ENCODE results near the gene SLC5A10. TPM values are rescaled to one million over a fixed set of nuclear protein-coding genes. Genes with fewer than 3 reads are reported as not detected.
"Not testable (repeated sequence)": the region's sequence is repeated elsewhere in the genome, so short reads cannot be mapped to it uniquely, and the experiment has no call there.

SLC5A10 gene
- total RNA-seq, 1 experiment from 2014 or later = not detected

GRCh38 chr17:19055447-19055846 lies 103.5 kb downstream of the SLC5A10 start:
- not testable (repeated sequence) for H3K4ac ChIP-seq (ENCODE audit: low read depth, low read length); H3K9me3 ChIP-seq (ENCODE audit: control insufficient read depth, low read depth, low read length); H3K79me1 ChIP-seq (ENCODE audit: insufficient read depth, low read depth, low read length, poor library complexity, severe bottlenecking); H3K18ac ChIP-seq (ENCODE audit: insufficient read length, low read depth, low read length); H3K4me3 Mint-ChIP-seq; H3K23me2 ChIP-seq (ENCODE audit: insufficient read length, low read depth, low read length, poor library complexity, severe bottlenecking); H4K20me1 ChIP-seq (ENCODE audit: control insufficient read depth, insufficient read depth, insufficient read length); H3K56ac ChIP-seq (ENCODE audit: insufficient read length, low read depth, low read length); H3K4me1 ChIP-seq (ENCODE audit: insufficient read depth, low read length); H3K23ac ChIP-seq (ENCODE audit: insufficient read length, low read depth, low read length); H3K4me1 Mint-ChIP-seq; H2BK12ac ChIP-seq (ENCODE audit: insufficient read length, low read depth, low read length); H3K14ac ChIP-seq (ENCODE audit: insufficient read depth, low read length); H2AK5ac ChIP-seq (ENCODE audit: insufficient read length, low read length); H3K36me3 Mint-ChIP-seq (ENCODE audit: insufficient read depth in 1 of 3, low read depth in 3 of 3); H3K79me2 ChIP-seq (ENCODE audit: insufficient read depth, low read length); H2BK120ac ChIP-seq (ENCODE audit: low read depth, low read length, poor library complexity, severe bottlenecking); H3K27me3 Mint-ChIP-seq (ENCODE audit: low read depth); H4K5ac ChIP-seq (ENCODE audit: insufficient read length, low read depth, low read length); H3K27ac Mint-ChIP-seq; H2BK5ac ChIP-seq (ENCODE audit: insufficient read length, low read length); H2AFZ ChIP-seq (ENCODE audit: low read length); H4K91ac ChIP-seq (ENCODE audit: insufficient read length, low read depth, low read length); DNase-seq; H3T11ph ChIP-seq (ENCODE audit: low read length); H3K9me3 Mint-ChIP-seq; H4K8ac ChIP-seq (replicated peaks; ENCODE audit: insufficient read length, low read depth, low read length); H3K9ac ChIP-seq (ENCODE audit: extremely low read depth, insufficient read length, low read length); H3K27ac ChIP-seq (ENCODE audit: insufficient read length, low read depth, low read length); H2BK20ac ChIP-seq (ENCODE audit: low read depth, low read length, poor library complexity, severe bottlenecking); H2BK15ac ChIP-seq (ENCODE audit: low read depth, low read length); H3K27me3 ChIP-seq (ENCODE audit: insufficient read depth, low read length); H3K4me2 ChIP-seq (ENCODE audit: insufficient read depth, insufficient read length, low read length)
- no CpG with 5 or more reads among the region's 12 CpGs for WGBS (ENCODE audit: extremely low coverage, insufficient read length, low lambda C conversion rate)

GRCh38 chr17:19062009-19062717 lies 110.2 kb downstream of the SLC5A10 start:
- H3K27ac Mint-ChIP-seq; H3K23ac ChIP-seq (ENCODE audit: insufficient read length, low read depth, low read length); H3K27me3 Mint-ChIP-seq (ENCODE audit: low read depth): not testable (repeated sequence)

More at GRCh38 chr17:19062009-19062717, 110.2 kb downstream of the SLC5A10 start:
- H2BK5ac ChIP-seq (ENCODE audit: insufficient read length, low read length); H3K4me1 Mint-ChIP-seq; H2AFZ ChIP-seq (ENCODE audit: low read length); H3K56ac ChIP-seq (ENCODE audit: insufficient read length, low read depth, low read length); H3K79me1 ChIP-seq (ENCODE audit: insufficient read depth, low read depth, low read length, poor library complexity, severe bottlenecking); H3K14ac ChIP-seq (ENCODE audit: insufficient read depth, low read length); H4K8ac ChIP-seq (replicated peaks; ENCODE audit: insufficient read length, low read depth, low read length); H3K4me3 Mint-ChIP-seq; H3K9me3 Mint-ChIP-seq; H2BK15ac ChIP-seq (ENCODE audit: low read depth, low read length); H3K9ac ChIP-seq (ENCODE audit: extremely low read depth, insufficient read length, low read length); H3K23me2 ChIP-seq (ENCODE audit: insufficient read length, low read depth, low read length, poor library complexity, severe bottlenecking); H3K9me3 ChIP-seq (ENCODE audit: control insufficient read depth, low read depth, low read length); H4K91ac ChIP-seq (ENCODE audit: insufficient read length, low read depth, low read length); H4K5ac ChIP-seq (ENCODE audit: insufficient read length, low read depth, low read length); H3K27ac ChIP-seq (ENCODE audit: insufficient read length, low read depth, low read length); H2BK120ac ChIP-seq (ENCODE audit: low read depth, low read length, poor library complexity, severe bottlenecking); H3T11ph ChIP-seq (ENCODE audit: low read length); H3K36me3 Mint-ChIP-seq (ENCODE audit: insufficient read depth in 1 of 3, low read depth in 3 of 3); H3K18ac ChIP-seq (ENCODE audit: insufficient read length, low read depth, low read length); H3K79me2 ChIP-seq (ENCODE audit: insufficient read depth, low read length); H2BK12ac ChIP-seq (ENCODE audit: insufficient read length, low read depth, low read length); DNase-seq; H3K4me1 ChIP-seq (ENCODE audit: insufficient read depth, low read length); H3K4ac ChIP-seq (ENCODE audit: low read depth, low read length); H3K4me2 ChIP-seq (ENCODE audit: insufficient read depth, insufficient read length, low read length); H4K20me1 ChIP-seq (ENCODE audit: control insufficient read depth, insufficient read depth, insufficient read length); H2BK20ac ChIP-seq (ENCODE audit: low read depth, low read length, poor library complexity, severe bottlenecking); H3K27me3 ChIP-seq (ENCODE audit: insufficient read depth, low read length); H2AK5ac ChIP-seq (ENCODE audit: insufficient read length, low read length): not testable (repeated sequence)
- WGBS (ENCODE audit: extremely low coverage, insufficient read length, low lambda C conversion rate) = no CpG with 5 or more reads among the region's 51 CpGs
